CD4-positive, alpha-beta T cell treated with Interferon alpha-2 for 1 hour (primary cell): ENCODE results near the gene GKN1.
A peak's percentile ranks its signal among the peaks of the same experiment; 100 is the strongest.
"Not testable (repeated sequence)": the region's sequence is repeated elsewhere in the genome, so short reads cannot be mapped to it uniquely, and the experiment has no call there.

Experiments used
- DNase-seq, 2 donors: peaks; one replicate each; pipeline ENCODE4 v3.0.0-alpha.2; 2020 to 2022

The GKN1 gene, protein sequence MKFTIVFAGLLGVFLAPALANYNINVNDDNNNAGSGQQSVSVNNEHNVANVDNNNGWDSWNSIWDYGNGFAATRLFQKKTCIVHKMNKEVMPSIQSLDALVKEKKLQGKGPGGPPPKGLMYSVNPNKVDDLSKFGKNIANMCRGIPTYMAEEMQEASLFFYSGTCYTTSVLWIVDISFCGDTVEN

DNA sequence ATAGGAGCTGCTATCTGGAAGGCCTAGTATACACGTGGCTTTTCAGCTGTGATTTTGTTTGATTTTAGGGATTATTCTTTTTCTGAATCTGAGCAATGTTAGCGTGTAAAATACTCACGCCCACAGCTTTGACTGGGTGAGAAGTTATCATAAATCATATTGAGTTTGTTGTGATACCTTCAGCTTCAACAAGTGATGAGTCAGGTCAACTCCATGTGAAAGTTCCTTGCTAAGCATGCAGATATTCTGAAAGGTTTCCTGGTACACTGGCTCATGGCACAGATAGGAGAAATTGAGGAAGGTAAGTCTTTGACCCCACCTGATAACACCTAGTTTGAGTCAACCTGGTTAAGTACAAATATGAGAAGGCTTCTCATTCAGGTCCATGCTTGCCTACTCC lies at the start of gene GKN1:
GKN1 (plus strand) TSS at position 386 of the 400 bp plus-strand sequence. CDS start 42 bp downstream, outside the sequence.
- DNase-seq = no peak

DNA sequence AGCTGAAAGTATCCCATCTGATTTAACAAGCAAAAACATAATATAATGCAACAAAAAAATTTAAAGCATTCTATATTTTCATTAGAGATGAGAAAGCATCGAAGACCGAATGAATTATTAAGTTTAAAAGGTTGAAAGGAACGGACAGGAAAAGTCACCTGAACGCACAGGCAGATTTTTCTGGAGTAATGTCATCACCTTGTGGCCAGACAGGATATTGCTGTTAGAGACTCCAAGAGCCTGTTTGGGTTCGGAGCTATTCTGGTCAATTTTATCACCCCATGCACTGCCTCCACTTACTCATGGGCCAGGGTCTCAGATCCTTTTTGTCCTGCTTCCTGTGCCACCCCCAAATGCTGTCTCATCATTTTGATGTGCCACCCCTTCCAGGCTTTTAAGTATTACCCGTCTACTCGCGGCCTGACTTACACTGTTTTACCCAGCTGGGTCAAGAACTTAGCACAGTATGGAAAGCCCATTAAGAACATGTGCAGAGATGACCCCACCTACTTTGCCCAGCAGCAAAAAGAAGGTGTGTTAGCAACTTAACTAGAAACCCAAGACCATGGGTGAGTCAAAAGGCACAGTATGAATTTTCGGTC lies 49.0 kb upstream of the GKN1 start:
- peak; percentile 61 to 79 for DNase-seq

DNA sequence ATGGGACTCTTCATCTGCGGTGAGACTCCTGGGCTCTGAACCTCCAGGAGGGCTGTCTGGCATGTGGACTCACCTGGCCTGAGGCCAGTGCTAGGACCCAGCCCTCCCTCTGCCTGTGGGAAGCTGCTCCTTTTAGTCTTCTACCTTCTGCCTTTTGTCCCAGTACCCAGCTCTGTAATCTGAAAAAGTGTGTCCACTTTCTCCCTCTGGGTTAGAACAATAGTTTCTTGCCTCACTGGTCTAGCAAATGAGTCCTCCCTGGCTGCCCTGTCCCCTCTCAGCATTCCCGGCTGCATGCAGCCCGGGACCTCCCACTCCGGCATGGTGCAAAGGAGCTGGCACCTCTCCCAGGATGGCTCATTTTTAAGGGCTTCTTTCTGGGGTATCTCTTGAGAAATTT lies 47.6 kb upstream of the GKN1 start:
- DNase-seq = no peak

DNA sequence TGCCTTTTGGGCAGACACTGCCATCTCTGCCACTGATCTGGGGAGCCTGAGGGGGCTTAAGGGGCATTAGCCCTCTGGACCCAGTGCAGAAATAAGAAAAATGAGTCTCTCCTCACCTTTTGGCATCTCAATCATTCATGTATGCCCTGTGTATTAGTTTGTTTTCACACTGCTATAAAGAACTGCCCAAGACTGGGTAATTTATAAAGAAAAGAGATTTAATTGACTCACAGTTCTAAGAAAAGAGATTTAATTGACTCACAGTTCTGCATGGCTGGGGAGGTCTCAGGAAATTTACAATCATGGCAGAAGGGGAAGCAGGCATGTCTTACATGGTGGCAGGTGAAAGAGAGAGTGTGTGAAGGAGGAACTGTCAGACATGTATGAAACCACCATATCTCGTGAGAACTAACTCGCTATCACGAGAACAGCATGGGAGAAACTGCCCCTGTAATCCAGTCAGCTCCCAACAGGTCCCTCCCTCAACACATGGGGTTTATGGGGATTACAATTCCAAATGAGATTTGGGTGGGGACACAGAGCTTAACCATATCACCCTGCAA lies 43.2 kb upstream of the GKN1 start:
- no peak for DNase-seq

DNA sequence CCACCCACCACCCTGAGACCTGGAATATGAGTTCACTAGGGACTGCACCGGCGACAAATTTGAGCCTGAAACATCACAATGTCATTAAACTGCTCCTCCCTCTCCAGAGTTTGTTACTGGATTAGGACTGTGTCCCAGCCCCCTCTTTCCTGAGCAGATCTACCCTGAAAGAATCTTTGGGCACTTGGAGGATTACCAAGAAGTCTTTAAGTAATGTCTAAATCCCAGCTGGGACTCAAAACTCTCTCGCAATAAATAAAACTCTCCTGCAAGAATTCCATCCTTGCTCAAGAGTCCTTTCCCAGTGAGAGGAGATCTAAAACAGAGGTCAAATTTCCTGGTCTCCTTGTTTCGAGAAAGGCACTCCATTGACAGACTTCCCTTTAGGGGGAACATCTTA lies 42.6 kb upstream of the GKN1 start:
- no peak for DNase-seq

DNA sequence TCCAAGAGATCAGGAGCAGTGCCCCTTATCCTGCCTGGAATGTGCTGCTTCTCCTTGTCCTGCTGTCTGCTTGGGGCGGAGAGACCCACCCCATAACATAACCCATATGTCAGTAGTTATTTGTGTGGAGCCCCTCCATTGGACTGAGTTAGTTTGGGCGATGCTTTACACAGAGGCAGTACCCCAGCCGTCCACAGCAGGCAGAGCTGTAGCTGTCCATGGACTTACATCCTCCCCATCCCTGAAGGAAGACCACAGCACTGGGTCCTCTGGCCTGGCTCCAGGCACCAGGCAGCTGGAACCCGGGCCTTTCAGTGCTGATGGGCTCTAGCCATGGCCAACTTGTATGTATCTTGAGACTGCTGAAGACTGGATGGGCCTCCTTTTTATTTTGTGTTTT lies 42.0 kb upstream of the GKN1 start:
- DNase-seq = no peak

DNA sequence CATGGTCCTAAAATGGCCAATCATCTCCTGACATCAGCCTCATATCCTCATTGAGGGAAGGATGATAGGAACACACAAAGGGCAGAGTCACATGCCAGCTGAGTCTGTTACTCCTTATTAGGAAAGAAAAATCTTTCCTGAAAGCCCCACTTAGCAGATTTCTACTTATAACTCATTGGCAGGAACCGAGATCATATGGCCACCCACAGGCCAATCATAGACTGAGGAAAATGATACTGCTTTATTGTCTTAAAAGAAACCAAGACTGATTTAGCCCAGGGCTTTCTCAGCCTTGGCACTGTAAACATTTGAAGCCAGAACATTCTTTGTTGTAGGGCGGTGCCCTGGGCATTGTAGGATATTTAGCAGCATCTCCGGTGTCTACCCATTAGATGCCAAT lies 40.4 kb upstream of the GKN1 start:
- DNase-seq = no peak

DNA sequence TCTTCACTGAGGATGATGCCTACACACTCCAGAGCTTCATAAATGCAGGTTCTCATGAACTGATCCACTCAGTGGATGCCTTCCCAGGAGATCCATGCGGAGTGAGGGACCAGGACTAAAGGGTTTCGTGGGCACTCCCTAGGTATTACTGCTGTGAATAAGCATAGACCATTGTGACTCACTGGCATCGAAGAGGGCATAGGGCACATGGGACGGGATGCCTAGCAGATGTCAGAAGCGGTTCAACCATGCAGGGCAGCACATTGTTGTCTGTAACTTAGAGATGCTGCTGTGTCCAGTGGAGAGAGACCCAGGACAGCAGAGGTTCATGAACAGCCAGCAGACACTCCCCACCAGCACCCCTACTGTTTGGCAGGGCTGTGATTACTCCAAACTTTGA lies 39.0 kb upstream of the GKN1 start:
- DNase-seq = no peak

DNA sequence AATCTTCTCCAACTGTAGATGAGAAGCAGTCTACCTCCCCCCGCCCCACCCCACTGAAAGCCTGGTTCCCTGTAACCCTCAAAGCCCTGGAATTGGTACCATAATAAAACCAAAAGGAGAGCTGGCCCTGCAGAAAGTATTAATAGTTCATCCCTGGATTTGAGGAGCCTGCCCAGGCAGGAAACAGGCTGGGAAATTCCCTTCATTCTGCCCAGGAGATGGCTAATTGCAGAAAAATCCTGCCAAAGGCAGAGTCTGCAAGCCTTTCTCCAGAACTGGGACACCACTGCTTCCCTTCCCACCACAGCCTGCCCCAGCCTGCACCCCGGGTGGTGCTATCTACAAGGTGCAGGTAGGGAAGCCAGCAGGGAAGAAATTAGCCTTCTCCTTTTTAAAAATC lies 38.0 kb upstream of the GKN1 start:
- no peak for DNase-seq

DNA sequence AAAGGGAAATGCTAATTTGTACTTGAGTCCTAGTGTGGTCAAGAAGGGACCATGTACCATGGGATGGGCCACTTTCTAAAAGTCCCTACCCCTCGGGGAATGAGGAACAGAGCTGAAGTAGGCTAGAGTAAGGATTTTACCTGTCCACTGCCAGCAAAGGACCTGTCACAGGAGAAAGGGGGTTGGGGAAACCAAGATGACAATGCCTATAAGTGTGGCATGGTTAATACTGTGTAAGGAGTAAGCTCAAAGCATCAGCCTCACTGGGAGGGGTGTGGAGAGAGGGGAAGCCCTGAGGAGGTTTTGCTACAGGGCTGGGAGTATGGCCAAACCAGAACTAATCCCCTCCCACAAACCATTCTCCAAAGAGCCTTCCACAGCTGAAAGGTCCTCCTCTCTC lies 37.5 kb upstream of the GKN1 start:
- DNase-seq = no peak

DNA sequence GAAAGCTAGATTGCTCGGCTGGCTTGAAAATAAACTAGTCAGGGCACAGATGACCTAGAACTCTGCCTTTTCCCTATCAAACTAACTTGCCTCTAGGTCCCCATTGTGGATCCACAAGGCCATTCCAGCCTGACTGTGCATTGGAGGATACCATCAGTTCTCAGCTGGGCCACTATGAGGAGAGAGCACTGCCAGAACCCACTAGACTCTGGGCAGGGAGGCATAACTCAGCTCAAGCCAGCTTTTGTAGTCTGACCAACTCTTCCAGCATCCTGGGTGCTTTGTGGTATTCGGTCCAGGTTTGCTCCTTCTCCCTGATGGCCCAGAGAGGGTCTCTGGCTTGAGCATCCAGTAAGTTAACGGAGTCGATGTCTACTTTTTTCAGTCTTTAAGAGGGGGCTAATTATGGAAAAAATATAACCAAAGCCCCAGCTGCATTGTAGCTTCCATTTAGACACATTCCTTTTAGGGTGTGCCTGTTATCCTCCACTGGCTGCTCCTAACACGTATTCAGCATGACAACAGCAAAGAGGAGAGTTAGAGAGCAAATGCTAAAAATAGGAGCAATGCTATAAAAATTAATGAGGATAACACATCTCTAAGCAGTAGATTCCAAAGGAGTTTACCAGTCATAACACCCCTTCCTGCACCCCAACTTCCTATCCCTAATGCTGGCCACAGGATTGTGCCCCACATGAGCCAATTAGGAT lies 36.9 kb upstream of the GKN1 start:
- DNase-seq = no peak

DNA sequence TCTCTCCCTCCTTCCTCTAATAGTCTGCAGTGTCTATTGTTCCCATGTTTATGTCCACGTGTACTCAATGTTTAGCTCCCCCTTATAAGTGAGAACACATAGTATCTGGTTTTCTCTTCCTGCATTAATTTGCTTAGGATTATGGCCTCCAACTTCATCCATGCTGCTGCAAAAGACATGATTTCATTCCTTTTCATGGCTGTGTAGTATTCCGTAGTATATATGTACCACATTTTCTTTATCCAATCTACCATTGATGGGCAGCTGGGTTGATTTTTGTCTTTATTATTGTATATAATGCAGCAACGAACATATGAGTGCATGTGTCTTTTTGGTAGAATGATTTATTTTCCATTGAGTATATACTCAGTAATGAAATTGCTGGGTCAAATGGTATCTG lies 35.5 kb upstream of the GKN1 start:
- DNase-seq = no peak

DNA sequence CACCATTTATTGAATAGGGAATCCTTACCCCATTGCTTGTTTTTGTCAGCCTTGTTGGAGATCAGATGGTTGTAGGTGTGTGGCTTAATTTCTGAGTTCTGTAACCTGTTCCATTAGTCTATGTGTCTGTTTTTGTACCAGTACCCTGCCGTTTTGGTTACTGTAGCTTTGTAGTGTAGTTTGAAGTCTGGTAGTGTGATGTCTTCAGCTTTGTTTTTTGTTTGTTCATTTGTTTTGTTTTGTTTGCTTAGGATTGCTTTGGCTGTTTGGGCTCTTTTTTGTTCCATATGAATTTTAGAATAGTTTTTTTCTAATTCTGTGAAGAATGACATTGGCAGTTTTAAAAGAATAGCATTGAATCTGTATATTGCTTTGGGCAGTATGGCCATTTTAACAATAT lies 34.5 kb upstream of the GKN1 start:
- no peak for DNase-seq

DNA sequence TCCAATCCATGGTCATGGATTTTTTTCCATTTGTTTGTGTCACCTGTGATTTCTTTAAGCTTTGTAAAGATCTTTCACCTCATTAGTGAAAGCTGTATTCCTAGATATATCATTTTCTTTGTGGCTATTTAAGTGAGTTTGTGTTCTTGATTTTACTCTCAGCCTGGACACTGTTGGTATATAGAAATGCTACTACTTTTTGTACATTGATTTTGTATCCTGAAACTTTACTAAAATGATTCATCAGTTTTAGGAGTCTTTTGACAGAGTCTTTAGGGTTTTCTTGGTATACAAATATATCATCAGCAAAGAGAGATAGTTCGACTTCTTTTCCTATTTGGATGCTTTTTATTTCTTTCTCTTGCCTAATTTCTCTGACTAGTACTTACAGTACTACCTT lies 34.1 kb upstream of the GKN1 start:
- DNase-seq = no peak

DNA sequence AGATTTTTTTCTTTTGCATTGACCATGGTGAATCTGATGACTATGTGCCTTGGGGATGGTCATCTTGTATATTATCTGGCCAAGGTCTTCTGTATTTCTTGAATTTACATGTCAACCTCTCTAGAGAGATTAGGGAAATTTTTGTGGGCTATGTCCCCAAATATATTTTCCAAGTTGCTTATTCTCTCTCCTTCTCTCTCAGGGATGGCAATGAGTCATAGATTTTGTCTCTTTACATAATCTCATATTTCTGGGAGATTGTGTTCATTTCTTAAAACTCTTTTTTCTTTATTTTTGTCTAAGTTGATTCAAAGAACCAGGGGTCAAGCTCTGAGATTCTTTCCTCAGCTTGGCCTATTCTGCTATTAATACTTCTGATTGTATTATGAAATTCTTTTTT lies 31.6 kb upstream of the GKN1 start:
- no peak for DNase-seq

DNA sequence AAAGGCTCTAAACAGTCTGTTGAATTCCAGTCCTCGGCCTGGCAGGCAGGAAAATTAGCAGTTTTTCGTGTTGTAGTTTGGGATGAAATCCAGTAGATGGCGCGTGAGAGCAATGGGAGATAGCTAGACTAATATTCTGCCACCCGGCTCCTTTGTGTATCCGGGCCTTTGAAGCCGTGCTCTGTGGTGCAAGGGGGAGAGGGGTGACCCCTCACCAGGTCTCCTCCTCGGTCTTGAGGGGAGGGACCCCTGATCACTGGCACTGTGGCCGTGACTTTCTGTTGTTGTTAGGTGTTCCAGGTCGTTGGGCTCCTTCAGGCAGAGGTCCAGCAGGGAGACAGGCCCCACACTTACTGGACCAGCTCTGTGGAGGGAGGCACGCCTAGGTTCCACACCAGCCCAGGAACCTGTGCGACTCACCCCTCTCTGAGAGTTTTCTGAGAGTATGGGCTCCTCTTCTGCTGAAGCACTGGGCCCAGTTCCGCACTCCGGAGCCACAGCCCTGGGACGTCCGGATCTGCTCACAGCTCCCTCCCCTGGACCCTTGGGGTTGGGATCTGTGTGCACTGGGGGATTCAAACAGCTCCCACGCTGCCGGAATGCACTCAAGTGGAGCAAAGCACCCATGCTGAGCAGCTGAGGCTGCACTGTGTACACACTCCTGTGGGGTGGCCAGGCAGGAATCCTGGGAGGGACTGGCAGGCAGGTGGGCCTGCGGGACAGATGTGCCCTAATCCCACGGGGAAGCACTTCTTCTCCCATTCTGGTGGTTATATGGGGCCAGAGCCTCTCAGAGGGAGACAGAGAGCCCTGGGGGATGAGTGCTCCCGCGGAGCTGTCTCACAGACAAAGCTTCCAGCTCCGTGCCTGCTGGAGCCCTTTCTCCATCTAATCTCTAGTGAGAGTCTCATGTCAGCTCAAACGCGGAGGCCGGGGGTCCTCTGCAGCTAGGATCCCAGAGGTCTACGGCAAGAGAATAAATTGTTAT lies 30.6 kb upstream of the GKN1 start:
- DNase-seq = peak; percentile 38 to 68

DNA sequence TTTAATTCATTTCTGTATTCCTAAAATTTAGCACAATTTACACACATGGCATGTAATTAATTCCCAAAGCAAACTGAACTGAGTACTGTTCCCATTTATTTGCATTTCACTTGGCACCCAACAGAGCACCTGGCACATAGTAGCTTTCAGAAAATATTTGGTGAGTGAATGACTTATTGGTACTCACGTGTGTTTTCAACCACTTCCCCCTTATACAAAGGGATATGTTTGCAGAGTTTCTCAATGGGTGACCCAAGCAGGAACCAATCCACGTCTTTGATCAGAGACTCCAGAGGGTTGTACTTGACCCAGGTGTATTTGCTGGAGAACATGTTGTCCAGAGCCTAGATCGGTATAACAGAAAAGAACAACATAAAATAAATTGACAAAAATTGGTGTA lies 28.3 kb upstream of the GKN1 start:
- no peak for DNase-seq

DNA sequence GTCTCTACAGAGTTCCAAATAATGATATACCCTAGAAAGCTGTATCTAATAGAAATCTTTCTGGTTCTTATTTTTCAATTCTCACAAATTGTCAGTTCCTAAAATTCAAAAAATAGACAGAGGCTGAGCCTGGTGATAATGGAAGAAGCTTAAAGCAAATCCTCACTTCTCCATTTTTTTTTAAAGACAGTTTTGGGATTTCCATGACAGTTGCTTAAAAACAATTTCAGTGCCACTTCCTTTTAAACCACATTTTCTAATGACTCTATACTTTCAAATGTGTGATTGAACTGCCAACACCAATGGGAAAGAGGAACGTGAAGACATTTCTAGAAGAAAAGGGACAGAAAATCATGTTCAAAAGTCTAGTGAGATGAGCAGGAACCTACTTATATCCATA lies 25.7 kb upstream of the GKN1 start:
- no peak for DNase-seq

DNA sequence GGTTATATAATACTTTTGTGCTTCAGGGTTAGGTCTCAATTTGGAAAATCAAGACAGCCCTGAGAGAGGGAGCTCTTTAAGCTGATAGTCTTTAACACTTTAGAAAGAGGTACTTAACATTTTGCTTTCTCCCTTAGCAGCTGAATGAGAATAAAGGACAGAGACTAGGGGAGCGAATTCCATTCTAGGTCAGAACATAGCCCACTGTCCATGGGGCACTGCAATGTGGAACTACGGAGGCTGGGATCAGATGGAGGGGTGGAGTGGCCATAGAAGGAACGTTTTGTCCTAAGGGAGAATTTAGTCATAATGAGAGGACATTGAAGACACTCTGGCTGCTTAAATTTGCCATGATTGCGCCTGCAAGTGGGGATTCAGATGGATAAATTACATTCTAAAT lies 22.5 kb upstream of the GKN1 start:
- no peak for DNase-seq

DNA sequence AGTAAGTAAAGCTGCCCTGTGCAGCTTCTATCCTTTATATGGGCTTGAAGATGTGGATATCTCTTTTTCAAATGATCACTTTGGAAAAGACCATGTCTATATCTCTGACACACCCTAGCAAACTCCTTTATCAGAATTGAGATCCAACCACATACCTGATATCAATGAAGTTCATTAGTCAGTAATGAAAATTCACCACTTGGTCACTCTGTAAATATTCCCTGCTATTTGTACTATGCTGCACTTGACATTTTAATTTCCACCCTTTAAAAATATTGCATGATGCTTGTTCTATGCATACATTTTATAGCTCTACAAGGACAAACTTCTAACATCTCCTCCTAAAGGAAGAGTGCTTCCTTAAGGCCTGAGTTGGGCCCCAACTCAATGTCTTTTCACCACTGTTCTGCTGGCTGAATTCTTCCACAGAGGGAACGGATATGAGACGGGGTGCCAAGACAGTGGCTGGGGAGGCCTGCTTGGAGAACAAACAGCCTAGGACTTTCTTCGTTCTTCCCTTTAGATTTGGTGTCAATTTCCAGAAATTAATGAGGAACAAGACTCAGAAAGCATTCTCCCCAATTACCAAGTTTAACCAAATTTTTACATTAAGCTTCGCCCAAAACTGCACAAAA lies 21.4 kb upstream of the GKN1 start, which contains the start of gene GKN2:
GKN2 (minus strand) TSS at position 7 of the 635 bp plus-strand sequence. CDS start 32 bp downstream, outside the sequence.
- no peak for DNase-seq

DNA sequence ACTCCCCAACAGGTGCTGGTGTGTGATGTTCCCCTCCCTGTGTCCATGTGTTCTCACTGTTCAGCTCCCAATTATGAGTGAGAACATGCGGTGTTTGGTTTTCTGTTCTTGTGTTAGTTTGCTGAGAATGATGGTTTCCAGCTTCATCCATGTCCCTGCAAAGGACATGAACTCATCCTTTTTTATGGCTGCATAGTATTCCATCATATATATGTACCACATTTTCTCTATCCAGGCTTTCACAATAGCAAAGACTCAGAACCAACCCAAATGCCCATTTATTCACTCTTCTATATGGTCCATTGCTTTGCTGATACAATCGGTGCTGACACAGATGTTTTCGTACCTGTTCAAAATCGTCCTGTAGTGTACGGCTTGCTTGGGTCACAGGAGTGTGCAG lies 19.0 kb upstream of the GKN1 start:
- DNase-seq = not testable (repeated sequence)

DNA sequence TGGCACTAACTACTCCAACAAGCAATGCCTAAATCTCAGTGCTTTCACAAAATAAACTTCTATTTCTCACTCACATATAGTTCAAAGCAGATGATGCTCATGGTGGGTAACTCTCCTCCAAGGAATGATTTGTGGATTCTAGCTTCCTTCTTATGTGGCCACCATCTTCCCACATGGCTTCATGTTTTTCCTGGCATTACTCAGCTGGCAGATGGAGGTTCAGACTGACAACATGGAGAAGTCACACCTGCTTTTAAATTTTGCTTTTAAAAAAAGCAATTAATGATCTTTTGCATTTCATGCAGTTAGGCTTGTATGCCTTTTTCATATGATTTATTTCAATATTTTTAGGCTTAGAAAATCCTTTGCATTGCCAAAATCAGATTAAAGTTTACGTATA lies 15.4 kb upstream of the GKN1 start:
- no peak for DNase-seq
